ENCODE results near the gene ETV4. TPM values are rescaled to one million over a fixed set of nuclear protein-coding genes. Genes with fewer than 3 reads are reported as not detected.

The ETV4 gene
- total and polyA plus RNA-seq, 2 donors (not counting 1 experiment from before 2014, with no cell fraction given) = not detected

DNA sequence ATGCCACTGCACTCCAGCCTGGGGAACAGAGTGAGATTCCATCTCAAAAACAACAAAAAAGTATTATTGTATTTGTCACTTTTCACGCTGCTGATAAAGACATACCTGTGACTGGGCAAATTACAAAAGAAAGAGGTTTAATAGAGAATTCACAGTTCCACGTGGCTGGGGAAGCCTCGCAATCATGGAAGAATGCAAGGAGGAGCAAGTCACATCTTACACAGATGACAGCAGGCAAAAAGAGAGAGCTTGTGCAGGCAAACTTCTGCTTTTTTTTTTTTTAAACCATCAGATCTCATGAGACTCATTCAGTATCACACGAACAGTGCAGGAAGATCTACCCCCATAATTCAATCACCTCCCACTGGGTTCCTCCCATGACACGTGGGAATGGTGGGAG lies 41.5 kb upstream of the ETV4 start:
- H3K27me3 Mint-ChIP-seq = no peaks in the 10 kb centered on the region
- Histone ChIP-seq H3K9ac (ENCODE audit: low read length) (no peak overlapping the region), H3K4me3 (ENCODE audit: control extremely low read depth in 1 of 5, extremely low read depth in 1 of 5, insufficient read depth in 1 of 5, low read depth in 2 of 5, low read length in 4 of 5) (no peak overlapping the region), H3K36me3 (replicated peaks in 1 of 2; ENCODE audit: control extremely low read depth in 1 of 2, control insufficient read depth in 1 of 2, extremely low read depth in 1 of 2, insufficient read depth in 2 of 2, low read length in 1 of 2) (no peaks in the 10 kb centered on the region), H3K4me1 (ENCODE audit: control insufficient read depth in 2 of 2, insufficient read depth in 2 of 2, low read length in 2 of 2) (no peaks in the 10 kb centered on the region), H3K27me3 (replicated peaks in 1 of 4; ENCODE audit: control extremely low read depth in 1 of 4, control insufficient read depth in 3 of 4, insufficient read depth in 4 of 4, low read length in 3 of 4) (no peaks in the 10 kb centered on the region), H3K4me2 (replicated peaks; ENCODE audit: low read depth, low read length, poor library complexity, severe bottlenecking) (no peak overlapping the region), H4K20me1 (ENCODE audit: control insufficient read depth, insufficient read depth, low read length, poor library complexity, severe bottlenecking) (no peaks in the 10 kb centered on the region), H3K9me3 (ENCODE audit: control extremely low read depth in 1 of 3, control insufficient read depth in 2 of 3, insufficient read depth in 1 of 3, low read length in 2 of 3) (peaks cover 0 to 8% (median 4%) of the 10 kb centered on the region in 3 donors), H3K27ac (ENCODE audit: low read length in 2 of 2) (no peak overlapping the region), H2AFZ (ENCODE audit: insufficient read depth, low read depth, low read length, poor library complexity, severe bottlenecking) (no peak overlapping the region), H3K79me2 (ENCODE audit: control insufficient read depth, insufficient read depth, low read length) (no peaks in the 10 kb centered on the region)
- 57% methylated on average over 1 of the region's 5 CpGs for WGBS (ENCODE audit: insufficient coverage)
- DNase-seq = no peak
- H3K9me3 Mint-ChIP-seq (ENCODE audit: insufficient read depth) = no peaks in the 10 kb centered on the region
- intact Hi-C loops (cut with micrococcal nuclease) = no loop called here
- POLR2A ChIA-PET = no interaction called here
- H3K4me3 Mint-ChIP-seq = no peak overlapping the region
- CTCF ChIA-PET = interaction anchor here (0.6 to 1.3 kb wide), 2 partner anchors 13 to 106 kb away, joined by 3 to 4 read pairs; no protein-coding TSS in a partner anchor
- H3K27ac Mint-ChIP-seq = no peak overlapping the region
- no peak for ATAC-seq (ENCODE audit: low read depth)
- H3K4me1 Mint-ChIP-seq = no peaks in the 10 kb centered on the region
- TF ChIP-seq, protein P1, sequence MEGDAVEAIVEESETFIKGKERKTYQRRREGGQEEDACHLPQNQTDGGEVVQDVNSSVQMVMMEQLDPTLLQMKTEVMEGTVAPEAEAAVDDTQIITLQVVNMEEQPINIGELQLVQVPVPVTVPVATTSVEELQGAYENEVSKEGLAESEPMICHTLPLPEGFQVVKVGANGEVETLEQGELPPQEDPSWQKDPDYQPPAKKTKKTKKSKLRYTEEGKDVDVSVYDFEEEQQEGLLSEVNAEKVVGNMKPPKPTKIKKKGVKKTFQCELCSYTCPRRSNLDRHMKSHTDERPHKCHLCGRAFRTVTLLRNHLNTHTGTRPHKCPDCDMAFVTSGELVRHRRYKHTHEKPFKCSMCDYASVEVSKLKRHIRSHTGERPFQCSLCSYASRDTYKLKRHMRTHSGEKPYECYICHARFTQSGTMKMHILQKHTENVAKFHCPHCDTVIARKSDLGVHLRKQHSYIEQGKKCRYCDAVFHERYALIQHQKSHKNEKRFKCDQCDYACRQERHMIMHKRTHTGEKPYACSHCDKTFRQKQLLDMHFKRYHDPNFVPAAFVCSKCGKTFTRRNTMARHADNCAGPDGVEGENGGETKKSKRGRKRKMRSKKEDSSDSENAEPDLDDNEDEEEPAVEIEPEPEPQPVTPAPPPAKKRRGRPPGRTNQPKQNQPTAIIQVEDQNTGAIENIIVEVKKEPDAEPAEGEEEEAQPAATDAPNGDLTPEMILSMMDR (IDR thresholded peaks at IDR 0.05) = no peak
- TF ChIP-seq EZH2 (IDR thresholded peaks at IDR 0.05; ENCODE audit: borderline replicate concordance, insufficient read depth, low read depth, low read length, poor library complexity, severe bottlenecking) = no peak

DNA sequence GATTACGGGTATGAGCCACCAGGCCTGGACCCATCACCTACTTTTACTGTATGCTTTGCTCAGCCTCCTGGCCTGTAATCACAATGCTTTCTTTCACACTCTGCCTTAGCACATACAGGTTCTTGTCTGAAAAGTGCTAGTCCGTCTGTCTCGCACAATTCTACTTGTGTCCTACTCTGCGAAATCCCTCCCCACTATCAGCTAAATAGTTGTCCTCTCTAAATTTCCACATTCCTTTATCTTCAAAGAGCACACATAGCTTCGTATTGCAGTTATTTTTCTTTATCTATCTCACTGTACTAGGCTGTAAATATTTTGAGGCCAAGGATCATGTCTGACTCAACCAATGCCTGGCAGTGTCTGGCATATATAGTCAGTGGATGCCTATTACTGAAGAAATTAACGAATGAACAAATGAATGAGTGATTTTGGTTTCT lies 38.5 kb upstream of the ETV4 start:
- Histone ChIP-seq H3K27ac (ENCODE audit: low read length in 2 of 2) (no peak overlapping the region), H2AFZ (ENCODE audit: insufficient read depth, low read depth, low read length, poor library complexity, severe bottlenecking) (no peak overlapping the region), H4K20me1 (ENCODE audit: control insufficient read depth, insufficient read depth, low read length, poor library complexity, severe bottlenecking) (no peaks in the 10 kb centered on the region), H3K9ac (ENCODE audit: low read length) (no peak overlapping the region), H3K36me3 (replicated peaks in 1 of 2; ENCODE audit: control extremely low read depth in 1 of 2, control insufficient read depth in 1 of 2, extremely low read depth in 1 of 2, insufficient read depth in 2 of 2, low read length in 1 of 2) (no peaks in the 10 kb centered on the region), H3K79me2 (ENCODE audit: control insufficient read depth, insufficient read depth, low read length) (no peaks in the 10 kb centered on the region), H3K4me2 (replicated peaks; ENCODE audit: low read depth, low read length, poor library complexity, severe bottlenecking) (no peak overlapping the region), H3K4me3 (ENCODE audit: control extremely low read depth in 1 of 5, extremely low read depth in 1 of 5, insufficient read depth in 1 of 5, low read depth in 2 of 5, low read length in 4 of 5) (no peak overlapping the region), H3K27me3 (replicated peaks in 1 of 4; ENCODE audit: control extremely low read depth in 1 of 4, control insufficient read depth in 3 of 4, insufficient read depth in 4 of 4, low read length in 3 of 4) (no peaks in the 10 kb centered on the region), H3K4me1 (ENCODE audit: control insufficient read depth in 2 of 2, insufficient read depth in 2 of 2, low read length in 2 of 2) (peaks cover 1 to 3% of the 10 kb centered on the region in 2 donors), H3K9me3 (ENCODE audit: control extremely low read depth in 1 of 3, control insufficient read depth in 2 of 3, insufficient read depth in 1 of 3, low read length in 2 of 3) (peaks cover 0 to 8% (median 4%) of the 10 kb centered on the region in 3 donors)
- TF ChIP-seq EZH2 (IDR thresholded peaks at IDR 0.05; ENCODE audit: borderline replicate concordance, insufficient read depth, low read depth, low read length, poor library complexity, severe bottlenecking) = no peak
- TF ChIP-seq, protein P1 (IDR thresholded peaks at IDR 0.05) = no peak
- Mint-ChIP-seq H3K4me1 (peaks cover 6% of the 10 kb centered on the region), H3K4me3 (no peak overlapping the region), H3K27me3 (no peaks in the 10 kb centered on the region), H3K9me3 (ENCODE audit: insufficient read depth) (no peaks in the 10 kb centered on the region), H3K27ac (no peak overlapping the region)
- no peak for DNase-seq
- intact Hi-C loops (cut with micrococcal nuclease) = no loop called here
- POLR2A ChIA-PET = no interaction called here
- CTCF ChIA-PET = interaction anchor here (1.1 to 1.6 kb wide), 2 partner anchors 8 to 89 kb away, joined by 3 to 7 read pairs; no protein-coding TSS in a partner anchor
- no peak for ATAC-seq (ENCODE audit: low read depth)
- 95% methylated on average over 5 of the region's 6 CpGs for WGBS (ENCODE audit: insufficient coverage)
